ENCODE measurements around the gene RAD18. TPM values are rescaled to one million over a fixed set of nuclear protein-coding genes. Genes with fewer than 3 reads are reported as not detected.
A peak's percentile ranks its signal among the peaks of the same experiment; 100 is the strongest.

Gene RAD18
- total and polyA plus RNA-seq, 7 donors: 0.51 to 2.5 (median 2.2) TPM

DNA sequence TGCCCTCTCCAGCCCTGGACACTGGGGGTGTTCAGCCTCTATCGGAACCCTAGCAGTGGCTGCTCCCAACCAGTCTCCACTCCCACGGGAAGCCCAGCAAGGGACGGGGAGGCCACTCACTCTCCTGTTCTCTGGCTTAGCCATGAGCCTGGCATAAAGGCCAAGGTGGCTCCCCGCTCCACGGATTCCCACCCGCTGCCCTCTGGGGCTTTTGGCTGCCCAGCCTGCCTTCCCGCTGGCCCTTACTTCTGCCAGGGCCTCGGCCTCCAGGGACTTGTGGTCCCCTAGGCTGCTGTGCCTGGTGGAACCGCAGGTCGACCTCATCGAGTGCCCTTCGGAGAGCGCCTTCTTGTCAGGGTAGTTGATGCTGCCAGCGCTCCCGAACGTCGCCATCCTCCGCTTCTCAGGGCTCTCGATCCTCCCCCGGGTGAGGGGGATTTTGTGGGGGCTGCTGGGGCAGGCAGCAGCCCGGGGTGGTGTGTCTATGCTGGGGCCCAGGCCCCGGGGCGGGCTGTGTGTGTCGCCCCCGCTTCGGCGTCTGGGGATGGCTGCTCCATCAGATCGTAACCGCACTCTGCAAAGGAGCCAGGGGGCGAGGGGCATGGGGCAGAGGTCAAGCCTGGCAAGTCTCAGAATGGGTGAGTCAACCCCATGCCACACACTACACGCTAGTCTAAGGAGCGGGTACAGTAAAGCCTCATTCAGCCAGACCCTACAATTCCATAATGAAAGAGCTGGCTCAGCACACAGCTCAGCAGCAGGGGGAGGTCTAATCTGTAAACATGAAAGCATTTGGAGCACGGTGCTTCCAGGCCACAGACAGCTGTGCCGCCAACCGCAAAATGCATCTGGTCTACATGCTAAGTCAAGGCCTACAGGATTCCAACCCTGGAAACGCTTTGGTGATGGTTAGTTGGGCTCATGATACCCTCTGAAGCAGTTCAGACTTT lies 27.3 kb upstream of the RAD18 start:
- no peak overlapping the region for H3K27ac ChIP-seq
- no peaks in the 10 kb centered on the region for H3K27me3 ChIP-seq (ENCODE audit: insufficient read depth in 3 of 3, low read length in 2 of 3)
- no peaks in the 10 kb centered on the region for H3K36me3 ChIP-seq (ENCODE audit: insufficient read depth in 1 of 2, low read depth in 1 of 2)
- no peak for ATAC-seq
- intact Hi-C loops (cut with DNase I): no loop called here
- TF ChIP-seq, protein P1, sequence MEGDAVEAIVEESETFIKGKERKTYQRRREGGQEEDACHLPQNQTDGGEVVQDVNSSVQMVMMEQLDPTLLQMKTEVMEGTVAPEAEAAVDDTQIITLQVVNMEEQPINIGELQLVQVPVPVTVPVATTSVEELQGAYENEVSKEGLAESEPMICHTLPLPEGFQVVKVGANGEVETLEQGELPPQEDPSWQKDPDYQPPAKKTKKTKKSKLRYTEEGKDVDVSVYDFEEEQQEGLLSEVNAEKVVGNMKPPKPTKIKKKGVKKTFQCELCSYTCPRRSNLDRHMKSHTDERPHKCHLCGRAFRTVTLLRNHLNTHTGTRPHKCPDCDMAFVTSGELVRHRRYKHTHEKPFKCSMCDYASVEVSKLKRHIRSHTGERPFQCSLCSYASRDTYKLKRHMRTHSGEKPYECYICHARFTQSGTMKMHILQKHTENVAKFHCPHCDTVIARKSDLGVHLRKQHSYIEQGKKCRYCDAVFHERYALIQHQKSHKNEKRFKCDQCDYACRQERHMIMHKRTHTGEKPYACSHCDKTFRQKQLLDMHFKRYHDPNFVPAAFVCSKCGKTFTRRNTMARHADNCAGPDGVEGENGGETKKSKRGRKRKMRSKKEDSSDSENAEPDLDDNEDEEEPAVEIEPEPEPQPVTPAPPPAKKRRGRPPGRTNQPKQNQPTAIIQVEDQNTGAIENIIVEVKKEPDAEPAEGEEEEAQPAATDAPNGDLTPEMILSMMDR (IDR thresholded peaks at IDR 0.05): no peak
- H3K9me3 ChIP-seq: no peaks in the 10 kb centered on the region
- no peak overlapping the region for H3K4me3 ChIP-seq
- WGBS, 3 donors: 91 to 92% (median 92%) methylated on average over 34 to 36 of the region's 36 CpGs
- H3K4me1 ChIP-seq: no peaks in the 10 kb centered on the region
- no peak for DNase-seq

DNA sequence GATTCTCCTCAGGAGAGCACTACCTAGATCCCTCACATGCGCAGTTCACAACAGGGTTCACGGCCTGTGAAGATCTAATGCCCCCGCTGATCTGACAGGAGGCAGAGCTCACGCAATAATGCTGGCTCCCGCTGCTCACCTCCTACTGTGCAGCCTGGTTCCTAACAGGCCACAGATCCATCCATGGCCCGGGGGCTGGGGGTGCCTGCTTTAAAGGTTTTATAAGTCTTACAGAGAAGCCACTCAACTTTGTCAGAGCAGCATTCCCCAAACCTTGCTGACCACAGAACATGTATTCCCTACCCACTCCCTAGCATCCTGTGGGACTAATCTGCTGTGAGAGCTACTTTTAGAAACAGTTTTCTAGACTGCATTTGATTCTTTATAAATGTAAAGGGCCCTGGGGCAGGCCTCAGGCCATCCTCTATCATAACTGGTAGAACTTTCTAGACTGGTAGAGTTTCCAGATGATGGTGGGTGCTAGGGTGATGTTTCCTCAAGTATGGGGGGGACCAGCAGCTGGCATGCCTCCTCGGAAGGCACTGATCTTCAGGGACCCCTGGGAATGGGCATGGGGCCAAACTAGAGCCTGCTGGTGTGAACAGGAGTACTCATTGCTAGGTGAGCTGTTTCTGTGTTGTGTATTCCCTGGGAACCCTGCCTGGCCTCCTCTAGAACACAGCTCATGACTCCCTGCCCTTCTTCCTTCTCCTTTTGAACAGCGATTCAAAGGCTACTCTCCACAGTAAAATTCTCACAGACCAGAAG lies 25.7 kb upstream of the RAD18 start:
- WGBS, 3 donors: 83 to 93% (median 91%) methylated on average over 8 of the region's 8 CpGs

DNA sequence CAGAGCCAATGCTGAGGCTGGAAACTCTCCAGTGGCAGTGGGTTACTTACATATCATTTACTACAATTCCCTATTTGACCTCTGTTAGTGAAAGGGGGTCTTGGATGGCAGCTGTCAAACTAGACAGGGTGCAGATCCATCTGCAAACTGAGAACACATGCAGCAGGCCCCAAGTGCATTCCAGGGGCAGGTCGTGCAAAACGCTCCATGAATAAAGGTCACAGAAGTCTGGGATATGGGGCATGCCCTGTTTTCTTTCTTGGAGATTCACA lies 25.0 kb upstream of the RAD18 start:
- ATAC-seq: no peak
- no peak overlapping the region for H3K27ac ChIP-seq
- TF ChIP-seq, protein P1 (IDR thresholded peaks at IDR 0.05): no peak
- H3K36me3 ChIP-seq (ENCODE audit: insufficient read depth in 1 of 2, low read depth in 1 of 2): no peaks in the 10 kb centered on the region
- DNase-seq: no peak
- H3K9me3 ChIP-seq: no peaks in the 10 kb centered on the region
- H3K27me3 ChIP-seq (ENCODE audit: insufficient read depth in 3 of 3, low read length in 2 of 3): no peaks in the 10 kb centered on the region
- intact Hi-C loops (cut with DNase I): loop anchor here (2.0 to 5.0 kb wide), 3 partner anchors 78 to 314 kb away; no protein-coding TSS in a partner anchor
- H3K4me1 ChIP-seq: no peaks in the 10 kb centered on the region
- H3K4me3 ChIP-seq: no peak overlapping the region
- 27 to 44% (median 44%) methylated on average over 2 of the region's 2 CpGs for WGBS, 3 donors

More for the DNA sequence above, 25.7 kb upstream of the RAD18 start:
- ATAC-seq (no peak), DNase-seq (no peak)
- Histone ChIP-seq H3K27ac (no peak overlapping the region), H3K27me3 (ENCODE audit: insufficient read depth in 3 of 3, low read length in 2 of 3) (no peaks in the 10 kb centered on the region), H3K4me3 (no peak overlapping the region), H3K4me1 (no peaks in the 10 kb centered on the region), H3K9me3 (no peaks in the 10 kb centered on the region), H3K36me3 (ENCODE audit: insufficient read depth in 1 of 2, low read depth in 1 of 2) (no peaks in the 10 kb centered on the region)
- intact Hi-C loops (cut with DNase I): loop anchor here (2.0 to 5.0 kb wide), 3 partner anchors 78 to 313 kb away; no protein-coding TSS in a partner anchor
- TF ChIP-seq, protein P1 (IDR thresholded peaks at IDR 0.05): no peak

DNA sequence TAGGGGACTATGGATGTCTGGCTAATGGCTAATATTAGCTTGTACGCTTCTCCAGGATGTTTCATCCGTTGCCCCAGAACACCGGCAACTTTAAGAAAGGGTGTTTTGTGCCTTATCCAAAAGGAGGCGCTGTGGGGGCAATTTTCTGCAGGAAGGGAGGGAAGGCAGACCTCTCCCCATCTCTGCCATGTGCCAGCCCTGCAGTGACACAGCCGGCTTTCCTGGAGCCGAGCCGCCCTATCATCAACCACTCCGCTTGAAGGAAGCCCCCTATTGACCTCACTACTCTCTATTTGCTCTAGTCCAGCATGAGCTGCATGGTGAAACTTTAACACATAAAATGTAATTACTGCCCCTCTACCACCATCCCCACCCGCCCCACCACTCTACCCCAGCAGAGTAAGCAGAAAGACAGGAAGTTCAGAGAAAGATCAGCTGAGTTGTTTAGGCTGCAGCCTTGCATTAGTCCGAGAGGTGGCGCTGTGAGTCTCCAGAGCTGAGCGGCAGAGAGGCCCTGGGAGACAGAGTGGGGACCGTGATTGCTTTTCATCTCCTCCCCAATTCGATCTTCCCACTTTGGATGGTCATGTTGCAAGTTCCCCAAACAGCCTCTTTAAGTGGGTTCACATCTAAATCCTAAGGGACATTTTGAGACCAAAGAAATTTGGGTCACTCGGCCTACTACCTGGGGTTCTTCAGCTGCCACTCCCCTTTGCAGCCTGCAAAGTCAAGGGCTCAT lies 24.5 kb upstream of the RAD18 start:
- Histone ChIP-seq H3K27ac (no peak overlapping the region), H3K27me3 (ENCODE audit: insufficient read depth in 3 of 3, low read length in 2 of 3) (no peaks in the 10 kb centered on the region), H3K9me3 (no peaks in the 10 kb centered on the region), H3K4me1 (no peaks in the 10 kb centered on the region), H3K36me3 (ENCODE audit: insufficient read depth in 1 of 2, low read depth in 1 of 2) (no peaks in the 10 kb centered on the region), H3K4me3 (no peak overlapping the region)
- 37 to 48% (median 38%) methylated on average over 15 of the region's 15 CpGs for WGBS, 3 donors
- peak; percentile 70 to 89 (median 76) for ATAC-seq
- intact Hi-C loops (cut with DNase I): loop anchor here (2.0 to 5.0 kb wide), 3 partner anchors 79 to 314 kb away; no protein-coding TSS in a partner anchor
- TF ChIP-seq, protein P1 (IDR thresholded peaks at IDR 0.05): peak; percentile 66
- peak; percentile 59 to 75 for DNase-seq

Measured in psoas muscle (tissue), 8 donors.